ENCODE results near the gene SIT1.

Gene SIT1

DNA sequence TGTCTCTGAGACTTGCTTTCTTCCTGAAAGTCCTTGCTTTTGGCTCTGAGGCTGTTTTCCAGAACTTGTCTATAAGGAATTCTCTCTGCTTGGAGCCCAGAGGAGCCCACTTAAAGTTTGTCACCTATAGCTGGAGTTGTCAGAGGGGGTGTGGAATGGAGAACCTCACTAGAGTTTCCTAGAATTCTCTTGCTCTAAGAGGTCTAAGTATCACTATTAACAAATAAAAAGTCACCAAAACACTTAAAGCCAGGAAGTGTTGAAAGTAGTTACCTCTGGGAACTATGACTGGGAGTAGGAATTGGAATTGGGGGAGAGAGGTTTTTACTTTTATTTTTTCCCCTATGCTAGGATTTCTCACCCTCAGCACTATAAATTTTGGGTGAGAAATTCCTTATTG is 15.0 kb downstream of the SIT1 start:
- H3K4me3 ChIP-seq (replicated peaks in 1 of 2; ENCODE audit: low read depth in 2 of 2, low read length in 2 of 2) = no peak overlapping the region
- no peak for DNase-seq (ENCODE audit: low read depth in 2 of 2)
- TF ChIP-seq, protein P1, sequence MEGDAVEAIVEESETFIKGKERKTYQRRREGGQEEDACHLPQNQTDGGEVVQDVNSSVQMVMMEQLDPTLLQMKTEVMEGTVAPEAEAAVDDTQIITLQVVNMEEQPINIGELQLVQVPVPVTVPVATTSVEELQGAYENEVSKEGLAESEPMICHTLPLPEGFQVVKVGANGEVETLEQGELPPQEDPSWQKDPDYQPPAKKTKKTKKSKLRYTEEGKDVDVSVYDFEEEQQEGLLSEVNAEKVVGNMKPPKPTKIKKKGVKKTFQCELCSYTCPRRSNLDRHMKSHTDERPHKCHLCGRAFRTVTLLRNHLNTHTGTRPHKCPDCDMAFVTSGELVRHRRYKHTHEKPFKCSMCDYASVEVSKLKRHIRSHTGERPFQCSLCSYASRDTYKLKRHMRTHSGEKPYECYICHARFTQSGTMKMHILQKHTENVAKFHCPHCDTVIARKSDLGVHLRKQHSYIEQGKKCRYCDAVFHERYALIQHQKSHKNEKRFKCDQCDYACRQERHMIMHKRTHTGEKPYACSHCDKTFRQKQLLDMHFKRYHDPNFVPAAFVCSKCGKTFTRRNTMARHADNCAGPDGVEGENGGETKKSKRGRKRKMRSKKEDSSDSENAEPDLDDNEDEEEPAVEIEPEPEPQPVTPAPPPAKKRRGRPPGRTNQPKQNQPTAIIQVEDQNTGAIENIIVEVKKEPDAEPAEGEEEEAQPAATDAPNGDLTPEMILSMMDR (IDR thresholded peaks at IDR 0.05; ENCODE audit: low read depth, low read length) = no peak

GRCh38 chr9:35629597-35629996 is 21.1 kb downstream of the SIT1 start:
- DNase-seq (ENCODE audit: low read depth in 2 of 2) = no peak
- no peak overlapping the region for H3K4me3 ChIP-seq (replicated peaks in 1 of 2; ENCODE audit: low read depth in 2 of 2, low read length in 2 of 2)
- TF ChIP-seq, protein P1 (IDR thresholded peaks at IDR 0.05; ENCODE audit: low read depth, low read length) = no peak

DNA sequence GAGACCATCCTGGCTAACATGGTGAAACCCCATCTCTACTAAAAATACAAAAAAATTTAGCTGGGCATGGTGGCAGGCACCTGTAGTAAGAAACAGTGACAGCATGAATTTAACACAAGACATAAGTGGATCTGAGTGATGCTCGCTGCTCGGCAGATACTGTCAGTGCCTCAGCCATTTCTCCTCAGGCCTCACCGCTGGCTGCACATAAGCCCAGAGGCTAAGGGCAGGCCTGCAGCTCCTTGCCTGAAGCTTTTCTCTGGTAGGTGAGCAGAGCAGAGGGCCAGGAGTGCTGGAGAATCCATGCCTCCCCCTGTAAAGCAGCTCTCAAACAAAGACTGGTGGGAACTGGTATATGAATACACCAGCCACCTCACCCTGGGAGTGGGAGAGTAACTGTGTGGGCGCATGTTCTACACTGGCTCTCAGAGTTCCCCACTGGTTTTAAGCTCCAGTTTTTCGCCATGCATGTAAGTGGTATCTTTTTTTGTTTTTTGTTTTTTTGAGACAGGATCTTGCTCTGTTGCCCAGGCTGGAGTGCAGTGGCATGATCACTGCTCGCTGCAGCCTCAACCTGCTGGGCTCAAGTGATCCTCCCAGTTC is 22.2 kb downstream of the SIT1 start:
- TF ChIP-seq, protein P1 (IDR thresholded peaks at IDR 0.05; ENCODE audit: low read depth, low read length) = no peak
- no peak for DNase-seq (ENCODE audit: low read depth in 2 of 2)
- H3K4me3 ChIP-seq (replicated peaks in 1 of 2; ENCODE audit: low read depth in 2 of 2, low read length in 2 of 2) = no peak overlapping the region

- DNase-seq (ENCODE audit: low read depth in 2 of 2) = no peak
- H3K4me3 ChIP-seq (replicated peaks in 1 of 2; ENCODE audit: low read depth in 2 of 2, low read length in 2 of 2) = no peak overlapping the region
- TF ChIP-seq, protein P1 (IDR thresholded peaks at IDR 0.05; ENCODE audit: low read depth, low read length) = no peak
Measured at GRCh38 chr9:35627575-35627974, 23.2 kb downstream of the SIT1 start.

GRCh38 chr9:35619800-35620158 is 31.0 kb downstream of the SIT1 start:
- TF ChIP-seq, protein P1 (IDR thresholded peaks at IDR 0.05; ENCODE audit: low read depth, low read length) = no peak
- DNase-seq (ENCODE audit: low read depth in 2 of 2) = no peak
- no peak overlapping the region for H3K4me3 ChIP-seq (replicated peaks in 1 of 2; ENCODE audit: low read depth in 2 of 2, low read length in 2 of 2)

DNA sequence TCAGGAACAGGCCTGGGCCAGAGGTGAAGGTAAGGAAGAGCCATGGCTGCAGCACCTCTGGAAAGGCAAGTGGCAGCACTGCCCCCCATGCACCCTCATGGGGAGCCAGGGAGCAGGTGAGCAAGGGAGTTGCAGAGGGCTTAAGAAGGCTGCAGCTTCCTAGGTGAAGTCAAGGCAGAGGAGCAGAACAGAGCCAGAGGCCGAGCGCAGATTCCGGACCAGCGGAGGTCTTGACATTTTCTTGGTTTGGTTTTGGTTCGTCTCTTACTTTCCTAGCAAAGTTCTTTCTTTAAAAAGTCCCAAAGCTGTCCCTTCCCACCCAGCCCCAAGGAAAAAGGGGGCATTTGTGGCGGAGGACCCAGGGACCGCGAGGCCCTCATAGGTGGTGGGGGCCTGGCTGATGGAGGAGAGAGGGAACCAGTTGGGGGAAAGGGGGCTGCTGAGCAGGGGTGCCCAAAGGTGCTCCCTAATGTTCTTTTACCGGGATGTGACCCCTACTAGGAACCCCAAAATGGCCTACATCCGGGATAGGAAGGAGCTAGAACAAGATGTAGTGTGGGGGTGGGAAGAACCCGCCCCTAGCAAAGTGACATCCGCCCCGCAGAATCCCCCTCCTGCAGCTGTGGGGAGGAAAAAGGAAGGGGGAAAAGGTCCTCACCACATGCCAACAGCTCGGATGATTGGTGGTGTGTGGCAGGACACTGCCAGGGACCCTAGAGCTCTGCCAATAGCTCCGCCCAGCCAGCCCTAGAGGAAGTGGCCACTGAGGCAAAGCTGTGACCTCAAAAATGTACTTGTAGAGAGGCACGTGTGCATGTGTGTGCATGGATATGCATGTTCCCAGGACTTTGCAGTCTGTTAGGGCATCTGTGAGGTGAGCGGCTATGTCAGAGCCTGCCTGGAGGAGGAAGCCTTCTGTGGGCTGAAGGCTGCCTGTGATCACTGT is 31.6 kb downstream of the SIT1 start:
- no peak overlapping the region for H3K4me3 ChIP-seq (replicated peaks in 1 of 2; ENCODE audit: low read depth in 2 of 2, low read length in 2 of 2)
- TF ChIP-seq, protein P1 (IDR thresholded peaks at IDR 0.05; ENCODE audit: low read depth, low read length) = no peak
- peak in 1 of 2 donors; percentile 6 for DNase-seq (ENCODE audit: low read depth in 2 of 2)

Measured in cardiac fibroblast (primary cell).